H9 (cell line): ENCODE results near the gene C1QTNF7. TPM values are rescaled to one million over a fixed set of nuclear protein-coding genes. Genes with fewer than 3 reads are reported as not detected.

Source experiments
- DNase-seq: peaks from one replicate; pipeline ENCODE4 v3.0.0-alpha.2; 2017
- H2AFZ ChIP-seq: one replicate; pipeline ENCODE4 v1.6.1; 2013; ENCODE audit warnings: mild to moderate bottlenecking, low read length, control low read depth, moderate library complexity
- H2AK5ac ChIP-seq: 2 replicates; pipeline ENCODE4 v1.6.1; 2013; ENCODE audit warnings: low read length, control low read depth, mixed read lengths; ENCODE audit not compliant: insufficient read length
- H2BK120ac ChIP-seq: one replicate; pipeline ENCODE4 v1.6.1; 2013; ENCODE audit warnings: low read depth, mild to moderate bottlenecking, low read length, control low read depth, inconsistent platforms; ENCODE audit not compliant: poor library complexity, severe bottlenecking
- H2BK12ac ChIP-seq: 2 replicates; pipeline ENCODE4 v1.6.1; 2013; ENCODE audit warnings: low read length, control low read depth, mixed read lengths, low read depth; ENCODE audit not compliant: insufficient read length
- H2BK15ac ChIP-seq: 2 replicates; pipeline ENCODE4 v1.6.1; 2013; ENCODE audit warnings: low read depth, low read length, control low read depth
- H2BK20ac ChIP-seq: one replicate; pipeline ENCODE4 v1.6.1; 2013; ENCODE audit warnings: low read depth, mild to moderate bottlenecking, low read length, control low read depth, inconsistent platforms; ENCODE audit not compliant: poor library complexity, severe bottlenecking
- H2BK5ac ChIP-seq: 2 replicates; pipeline ENCODE4 v1.6.1; 2013; ENCODE audit warnings: low read length, control low read depth, mixed read lengths; ENCODE audit not compliant: insufficient read length
- H3K14ac ChIP-seq: 2 replicates; pipeline ENCODE4 v1.6.1; 2013; ENCODE audit warnings: low read length, control low read depth; ENCODE audit not compliant: insufficient read depth
- H3K18ac ChIP-seq: 2 replicates; pipeline ENCODE4 v1.6.1; 2013; ENCODE audit warnings: low read depth, mild to moderate bottlenecking, mixed read lengths, low read length, control low read depth; ENCODE audit not compliant: insufficient read length
- H3K23ac ChIP-seq: 2 replicates; pipeline ENCODE4 v1.6.1; 2013; ENCODE audit warnings: low read length, control low read depth, mixed read lengths, low read depth; ENCODE audit not compliant: insufficient read length
- H3K23me2 ChIP-seq: 2 replicates; pipeline ENCODE4 v1.6.1; 2013; ENCODE audit warnings: low read depth, mild to moderate bottlenecking, mixed read lengths, low read length, control low read depth; ENCODE audit not compliant: insufficient read length, poor library complexity, severe bottlenecking
- H3K27ac ChIP-seq: 2 replicates; pipeline ENCODE4 v1.5.1; 2013; ENCODE audit warnings: low read length, control low read depth, mixed read lengths, low read depth; ENCODE audit not compliant: insufficient read length
- H3K27me3 ChIP-seq: 2 replicates; pipeline ENCODE4 v1.6.1; 2013; ENCODE audit warnings: low read length, control low read depth, inconsistent platforms; ENCODE audit not compliant: insufficient read depth
- H3K4ac ChIP-seq: 2 replicates; pipeline ENCODE4 v1.6.1; 2013; ENCODE audit warnings: low read depth, mild to moderate bottlenecking, control low read depth, inconsistent platforms, low read length, moderate library complexity
- H3K4me1 ChIP-seq: 2 replicates; pipeline ENCODE4 v1.6.1; 2013; ENCODE audit warnings: low read length, control low read depth, inconsistent platforms; ENCODE audit not compliant: insufficient read depth
- H3K4me2 ChIP-seq: 2 replicates; pipeline ENCODE4 v1.6.1; 2013; ENCODE audit warnings: low read length, control low read depth, mixed read lengths; ENCODE audit not compliant: insufficient read length, insufficient read depth
- H3K56ac ChIP-seq: 2 replicates; pipeline ENCODE4 v1.6.1; 2013; ENCODE audit warnings: low read depth, mild to moderate bottlenecking, mixed read lengths, low read length, control low read depth; ENCODE audit not compliant: insufficient read length
- H3K79me1 ChIP-seq: 2 replicates; pipeline ENCODE4 v1.6.1; 2013; ENCODE audit warnings: low read depth, mild to moderate bottlenecking, moderate library complexity, low read length, control low read depth, inconsistent platforms; ENCODE audit not compliant: insufficient read depth, poor library complexity, severe bottlenecking
- H3K79me2 ChIP-seq: 2 replicates; pipeline ENCODE4 v1.6.1; 2013; ENCODE audit warnings: low read length, control low read depth, inconsistent platforms; ENCODE audit not compliant: insufficient read depth
- H3K9ac ChIP-seq: 2 replicates; pipeline ENCODE4 v1.6.1; 2013; ENCODE audit warnings: low read length, control low read depth, mixed read lengths; ENCODE audit not compliant: insufficient read length; ENCODE audit errors: extremely low read depth
- H3K9me3 ChIP-seq: one replicate; pipeline ENCODE4 v1.6.1; 2013; ENCODE audit warnings: low read depth, low read length, inconsistent platforms; ENCODE audit not compliant: control insufficient read depth
- H3T11ph ChIP-seq: one replicate; pipeline ENCODE4 v1.6.1; 2013; ENCODE audit warnings: mild to moderate bottlenecking, low read length, control low read depth, inconsistent platforms
- H4K20me1 ChIP-seq: one replicate; pipeline ENCODE4 v1.6.1; 2013; ENCODE audit not compliant: control insufficient read depth, insufficient read length, insufficient read depth
- H4K5ac ChIP-seq: 2 replicates; pipeline ENCODE4 v1.6.1; 2013; ENCODE audit warnings: low read depth, mild to moderate bottlenecking, mixed read lengths, low read length, control low read depth; ENCODE audit not compliant: insufficient read length
- H4K8ac ChIP-seq: replicated peaks from 2 replicates; pipeline ENCODE4 v1.6.1; 2013; ENCODE audit warnings: low read length, control low read depth, mixed read lengths, low read depth; ENCODE audit not compliant: insufficient read length
- H4K91ac ChIP-seq: 2 replicates; pipeline ENCODE4 v1.6.1; 2013; ENCODE audit warnings: low read depth, mild to moderate bottlenecking, moderate library complexity, mixed read lengths, low read length, control low read depth; ENCODE audit not compliant: insufficient read length
- H3K27ac Mint-ChIP-seq, 3 experiments: 2 replicates in 2 of 3; 3 replicates in 1 of 3; pipeline ENCODE4 v1.8.0; 2020 to 2021; ENCODE audit warnings: mixed read lengths in 3 of 3, mild to moderate bottlenecking in 1 of 3, moderate library complexity in 1 of 3
- H3K27me3 Mint-ChIP-seq: 2 replicates; pipeline ENCODE4 v1.8.0; 2021; ENCODE audit warnings: low read depth, mild to moderate bottlenecking, moderate library complexity, mixed read lengths
- H3K36me3 Mint-ChIP-seq, 3 experiments: 2 replicates in 2 of 3; 3 replicates in 1 of 3; pipeline ENCODE4 v1.8.0; 2020 to 2021; ENCODE audit warnings: low read depth in 3 of 3, mixed read lengths in 3 of 3; ENCODE audit not compliant: insufficient read depth in 1 of 3
- H3K4me1 Mint-ChIP-seq, 2 experiments: 2 replicates each; pipeline ENCODE4 v1.8.0; 2020; ENCODE audit warnings: mixed read lengths in 2 of 2
- H3K4me3 Mint-ChIP-seq, 2 experiments: 2 replicates in 1 of 2; 3 replicates in 1 of 2; pipeline ENCODE4 v1.8.0; 2020 to 2021; ENCODE audit warnings: mild to moderate bottlenecking in 2 of 2, mixed read lengths in 2 of 2, moderate library complexity in 1 of 2
- H3K9me3 Mint-ChIP-seq, 2 experiments: 2 replicates in 1 of 2; 3 replicates in 1 of 2; pipeline ENCODE4 v1.8.0; 2020; ENCODE audit warnings: mild to moderate bottlenecking in 2 of 2, mixed read lengths in 2 of 2, moderate library complexity in 1 of 2
- WGBS: extraction: QIAGEN DNeasy Blood & Tissue Kit; methylation state at CpG from one replicate; pipeline ENCODE4 v1.1.7; 2013; ENCODE audit warnings: missing lambda C conversion rate, low lambda C conversion rate, mixed read lengths; ENCODE audit not compliant: insufficient read length; ENCODE audit errors: extremely low coverage; 5-methylcytosine and 5-hydroxymethylcytosine counted together
- total RNA-seq: library from RNA; stranded (reverse); gene quantifications from 2 replicates; pipeline ENCODE4 v1.2.1, GENCODE V29; 2021
- TF ChIP-seq, protein P1 (sequence below): fragments of 200-600 bp; sonication (generic); conservative IDR thresholded peaks from 3 replicates; pipeline ENCODE4 v1.8.0; 2021; ENCODE audit warnings: antibody characterized with exemption, mild to moderate bottlenecking

The C1QTNF7 gene
- total RNA-seq, 1 experiment from 2014 or later = not detected

DNA sequence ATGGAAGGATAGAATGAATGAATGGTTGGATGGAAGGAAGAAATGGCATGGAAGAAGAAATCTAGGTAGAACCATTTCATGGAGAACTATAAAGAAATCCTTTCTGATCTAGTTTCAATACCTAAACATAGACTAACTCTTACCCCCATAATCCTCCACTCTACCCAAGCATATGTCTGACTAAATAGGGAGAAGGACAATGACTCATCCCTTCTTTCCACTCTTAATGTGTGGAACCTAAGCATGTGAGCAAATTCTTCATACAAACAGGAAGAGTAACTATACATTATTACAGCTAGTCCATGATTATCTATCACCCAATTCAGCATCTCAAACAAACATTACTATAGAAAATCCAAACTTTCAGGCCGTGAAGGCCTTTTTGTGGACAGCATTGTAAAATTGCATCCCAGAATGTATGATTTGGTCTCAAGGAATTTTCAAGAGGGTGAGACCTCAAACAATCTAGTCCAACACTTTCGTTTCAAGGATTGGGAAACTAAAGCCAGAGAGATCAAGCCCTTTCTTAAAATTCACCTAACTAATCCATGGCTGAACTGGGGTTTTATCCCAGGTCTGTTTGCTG is 11.2 kb downstream of the C1QTNF7 start:
- no peak overlapping the region for H2AK5ac ChIP-seq
- no peak overlapping the region for H4K5ac ChIP-seq
- H3K23me2 ChIP-seq = no peaks in the 10 kb centered on the region
- H2BK20ac ChIP-seq = no peak overlapping the region
- no peak overlapping the region for H2BK12ac ChIP-seq
- H3K4ac ChIP-seq = no peak overlapping the region
- H3K79me2 ChIP-seq = no peaks in the 10 kb centered on the region
- H3K9me3 ChIP-seq = no peaks in the 10 kb centered on the region
- no peak for DNase-seq
- peaks cover 0 to 6% (median 0%) of the 10 kb centered on the region in 3 experiments; a peak in 3 of 7 replicates for H3K36me3 Mint-ChIP-seq
- H4K20me1 ChIP-seq = no peaks in the 10 kb centered on the region
- H3K27ac ChIP-seq = no peak overlapping the region
- H2BK5ac ChIP-seq = no peak overlapping the region
- H3K79me1 ChIP-seq = no peaks in the 10 kb centered on the region
- H3K4me3 Mint-ChIP-seq = no peak overlapping the region
- no peak overlapping the region for H3K23ac ChIP-seq
- no peak overlapping the region for H4K8ac ChIP-seq
- H3K56ac ChIP-seq = no peak overlapping the region
- no CpG with 5 or more reads among the region's 2 CpGs for WGBS
- H3K9ac ChIP-seq = no peak overlapping the region
- no peaks in the 10 kb centered on the region for H3K27me3 ChIP-seq
- TF ChIP-seq, protein P1, sequence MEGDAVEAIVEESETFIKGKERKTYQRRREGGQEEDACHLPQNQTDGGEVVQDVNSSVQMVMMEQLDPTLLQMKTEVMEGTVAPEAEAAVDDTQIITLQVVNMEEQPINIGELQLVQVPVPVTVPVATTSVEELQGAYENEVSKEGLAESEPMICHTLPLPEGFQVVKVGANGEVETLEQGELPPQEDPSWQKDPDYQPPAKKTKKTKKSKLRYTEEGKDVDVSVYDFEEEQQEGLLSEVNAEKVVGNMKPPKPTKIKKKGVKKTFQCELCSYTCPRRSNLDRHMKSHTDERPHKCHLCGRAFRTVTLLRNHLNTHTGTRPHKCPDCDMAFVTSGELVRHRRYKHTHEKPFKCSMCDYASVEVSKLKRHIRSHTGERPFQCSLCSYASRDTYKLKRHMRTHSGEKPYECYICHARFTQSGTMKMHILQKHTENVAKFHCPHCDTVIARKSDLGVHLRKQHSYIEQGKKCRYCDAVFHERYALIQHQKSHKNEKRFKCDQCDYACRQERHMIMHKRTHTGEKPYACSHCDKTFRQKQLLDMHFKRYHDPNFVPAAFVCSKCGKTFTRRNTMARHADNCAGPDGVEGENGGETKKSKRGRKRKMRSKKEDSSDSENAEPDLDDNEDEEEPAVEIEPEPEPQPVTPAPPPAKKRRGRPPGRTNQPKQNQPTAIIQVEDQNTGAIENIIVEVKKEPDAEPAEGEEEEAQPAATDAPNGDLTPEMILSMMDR = no peak
- no peak overlapping the region for H2BK15ac ChIP-seq
- H3K9me3 Mint-ChIP-seq = peaks cover 4% of the 10 kb centered on the region in 2 experiments; a peak in 3 of 5 replicates
- H3K27ac Mint-ChIP-seq = no peak overlapping the region
- H2BK120ac ChIP-seq = no peak overlapping the region
- H3K4me1 Mint-ChIP-seq = no peaks in the 10 kb centered on the region
- no peak overlapping the region for H3K18ac ChIP-seq
- no peak overlapping the region for H4K91ac ChIP-seq
- H3K14ac ChIP-seq = no peak overlapping the region
- no peak overlapping the region for H2AFZ ChIP-seq
- H3K4me2 ChIP-seq = no peak overlapping the region
- no peaks in the 10 kb centered on the region for H3K27me3 Mint-ChIP-seq
- H3K4me1 ChIP-seq = no peaks in the 10 kb centered on the region
- H3T11ph ChIP-seq = no peak overlapping the region
